Activated naive CD8-positive, alpha-beta T cell treated with anti-CD3 and anti-CD28 coated beads, Interleukin-2, amount 10 ng/mL, durations not matched to agents 7 days and 5 days (primary cell): Measurements from ENCODE around the gene RPN2. TPM values are rescaled to one million over a fixed set of nuclear protein-coding genes. Genes with fewer than 3 reads are reported as not detected.
"Not testable (repeated sequence)": the region's sequence is repeated elsewhere in the genome, so short reads cannot be mapped to it uniquely, and the experiment has no call there.

Experiments used
- ATAC-seq: fragments of 150-1000 bp; cut with Tn5 transposase; one replicate; pipeline ENCODE4 v1.10.0; 2021; ENCODE audit warnings: low read depth, moderate library complexity
- POLR2A ChIA-PET: fragments of 350-600 bp; sonication (Branson Sonifier 250); formaldehyde crosslinking; loops from one replicate; lab custom pipeline; 2021; ENCODE audit warnings: antibody characterized with exemption; lab: Charles Lee
- DNase-seq: peaks from one replicate; pipeline ENCODE4 v3.0.0; 2021
- H3K27ac Mint-ChIP-seq: one replicate; pipeline ENCODE4 v1.8.0; 2022; ENCODE audit warnings: mild to moderate bottlenecking, mixed read lengths
- H3K27me3 Mint-ChIP-seq: one replicate; pipeline ENCODE4 v1.8.0; 2022; ENCODE audit warnings: mild to moderate bottlenecking, moderate library complexity, mixed read lengths
- H3K36me3 Mint-ChIP-seq: one replicate; pipeline ENCODE4 v1.8.0; 2021; ENCODE audit warnings: mild to moderate bottlenecking, mixed read lengths
- H3K4me1 Mint-ChIP-seq: one replicate; pipeline ENCODE4 v1.8.0; 2021; ENCODE audit warnings: mixed read lengths
- H3K4me3 Mint-ChIP-seq: one replicate; pipeline ENCODE4 v1.8.0; 2022; ENCODE audit warnings: mild to moderate bottlenecking, moderate library complexity, mixed read lengths
- H3K9me3 Mint-ChIP-seq: one replicate; pipeline ENCODE4 v1.8.0; 2021; ENCODE audit warnings: mixed read lengths
- total RNA-seq, 2 experiments: library from RNA; stranded (reverse); gene quantifications; one replicate each; pipeline ENCODE4 v1.2.3, GENCODE V29; 2021

Gene RPN2
- total RNA-seq = 100 to 1,000 TPM; 126 to 135 TPM

DNA sequence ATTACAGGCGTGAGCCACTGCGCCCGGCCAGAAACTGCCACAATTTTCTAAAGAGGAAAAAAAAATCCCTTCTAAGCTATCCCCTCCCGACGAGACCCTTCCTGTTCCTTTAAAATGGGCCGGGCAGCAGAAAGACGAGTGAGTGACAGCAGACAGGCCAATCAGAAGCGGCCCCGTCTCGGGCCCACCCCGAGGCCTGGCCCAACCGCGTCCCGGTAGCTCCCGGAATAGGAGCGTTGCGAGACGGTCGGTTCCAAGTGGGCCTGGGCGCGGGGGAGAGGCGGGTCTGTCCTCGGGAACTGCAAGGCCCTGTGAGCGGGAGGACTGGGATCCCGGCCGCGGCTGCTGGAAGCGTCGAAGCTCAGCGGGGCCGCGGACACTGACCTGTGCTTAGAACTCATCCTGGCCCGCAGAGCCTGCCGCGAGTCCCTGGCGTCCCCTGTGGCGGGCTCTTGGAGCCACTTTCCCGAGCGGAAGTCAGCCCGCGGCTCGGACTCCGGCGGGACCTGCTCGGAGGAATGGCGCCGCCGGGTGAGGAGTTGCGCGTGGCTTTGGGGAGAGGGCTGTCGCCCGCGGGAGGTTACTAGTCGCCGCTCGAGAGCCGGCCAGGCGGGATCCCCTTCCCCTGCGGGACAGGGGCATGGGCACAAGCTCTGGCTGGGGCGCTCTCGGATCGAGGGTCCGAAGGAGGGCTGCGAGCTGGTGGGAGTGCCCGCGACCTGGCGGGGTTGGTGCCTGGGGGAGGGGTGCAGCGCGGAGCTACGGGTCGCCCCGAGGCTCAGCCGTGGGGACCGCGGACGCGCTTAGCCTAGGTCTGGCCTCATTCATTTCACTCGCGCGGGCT is at the start of gene RPN2, which contains the start of gene MROH8:
Gene RPN2 (plus strand): TSS at position 492 of the 844 bp plus-strand sequence. CDS start 27 bp downstream, at position 519.
Gene MROH8 (minus strand): TSS at position 710 of the 844 bp plus-strand sequence.
- POLR2A ChIA-PET = interaction anchor here (0.6 to 3.1 kb wide), 16 partner anchors 11 to 1452 kb away, joined by 3 to 49 read pairs (median 4); partner anchors contain the start of genes AAR2, RBL1 and SCAND1
- Mint-ChIP-seq H3K27ac (peak within 1 kb of the TSS; percentile 95), H3K36me3 (peaks cover 16% of the 10 kb centered on the region), H3K9me3 (peaks cover 2% of the 10 kb centered on the region), H3K4me1 (peaks cover 24% of the 10 kb centered on the region), H3K4me3 (peak within 1 kb of the TSS; percentile 94), H3K27me3 (no peaks in the 10 kb centered on the region)
- DNase-seq = peak; percentile 92
- ATAC-seq = peak; percentile 96

DNA sequence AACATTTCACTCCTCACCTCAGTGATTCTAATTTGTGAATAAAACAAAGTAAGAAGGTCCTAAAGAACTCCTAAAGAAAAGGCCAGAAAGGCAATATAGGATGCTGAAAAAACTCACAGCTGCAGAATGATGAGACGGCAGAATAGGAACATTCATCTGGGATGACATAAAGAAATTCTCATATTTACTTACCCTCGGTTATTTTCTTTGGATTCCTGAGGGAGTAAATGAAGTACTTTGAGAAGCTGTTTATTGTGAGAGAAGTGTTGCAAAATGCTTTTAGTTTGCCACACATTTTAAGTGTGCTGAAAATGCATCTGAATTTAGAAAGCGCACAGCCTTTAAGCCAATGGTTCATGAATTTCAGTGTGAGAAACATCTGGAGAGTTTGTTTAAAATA is 47.6 kb upstream of the RPN2 start:
- POLR2A ChIA-PET = no interaction called here
- H3K4me1 Mint-ChIP-seq = peaks cover 2% of the 10 kb centered on the region

DNA sequence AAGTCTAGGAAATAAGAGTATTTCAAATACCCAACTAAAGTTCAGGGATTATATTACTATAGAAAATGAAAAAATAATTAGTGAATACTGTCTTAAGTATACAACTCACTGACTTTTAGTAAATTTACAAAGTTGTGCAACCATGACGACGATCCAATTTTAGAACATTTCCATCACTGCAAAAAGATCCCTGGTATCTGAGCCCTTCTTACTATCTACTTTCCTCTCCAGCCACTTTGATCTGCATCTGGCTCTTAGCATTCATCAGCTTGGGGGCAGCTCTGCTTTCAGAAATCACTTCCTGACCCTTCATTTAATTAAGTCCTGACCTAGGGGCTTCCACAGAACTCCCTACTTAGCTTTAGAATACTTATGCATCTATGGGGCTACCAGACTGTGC is 45.2 kb upstream of the RPN2 start:
- ATAC-seq = no peak
- H3K9me3 Mint-ChIP-seq = no peaks in the 10 kb centered on the region
- no peak for DNase-seq
- no peak overlapping the region for H3K4me3 Mint-ChIP-seq
- no peaks in the 10 kb centered on the region for H3K27me3 Mint-ChIP-seq
- H3K27ac Mint-ChIP-seq = no peak overlapping the region
- H3K36me3 Mint-ChIP-seq = no peaks in the 10 kb centered on the region
- POLR2A ChIA-PET = interaction anchor here (0.6 kb wide), 1 partner anchor 1170 kb away, joined by 3 read pairs; no protein-coding TSS in a partner anchor
- peaks cover 2% of the 10 kb centered on the region for H3K4me1 Mint-ChIP-seq

More for the DNA sequence above, 47.6 kb upstream of the RPN2 start:
- Mint-ChIP-seq H3K27ac (no peak overlapping the region), H3K4me3 (no peak overlapping the region), H3K9me3 (no peaks in the 10 kb centered on the region), H3K36me3 (no peaks in the 10 kb centered on the region), H3K27me3 (no peaks in the 10 kb centered on the region)
- DNase-seq (no peak), ATAC-seq (no peak)

DNA sequence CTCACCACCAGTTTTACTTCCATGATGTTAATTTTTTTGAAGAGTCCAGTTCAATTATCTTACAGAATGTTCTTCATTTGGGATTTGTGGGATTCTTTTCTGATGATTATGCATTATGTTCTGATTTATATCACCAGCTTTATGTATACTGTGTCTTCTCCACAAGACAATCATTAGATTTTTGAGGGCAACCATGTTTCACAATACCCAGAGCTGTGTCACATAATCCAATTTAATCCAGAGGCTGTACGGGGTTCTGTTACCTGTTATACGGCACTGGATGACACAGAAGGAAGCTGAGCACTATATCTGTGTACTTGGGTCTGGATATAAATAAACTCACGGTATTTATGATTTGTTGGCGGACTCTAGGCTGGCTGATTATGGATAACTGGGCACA is 41.6 kb upstream of the RPN2 start:
- H3K9me3 Mint-ChIP-seq = no peaks in the 10 kb centered on the region
- H3K36me3 Mint-ChIP-seq = no peaks in the 10 kb centered on the region
- no peak overlapping the region for H3K27ac Mint-ChIP-seq
- no peak overlapping the region for H3K4me3 Mint-ChIP-seq
- ATAC-seq (no peak), DNase-seq (no peak)
- no peaks in the 10 kb centered on the region for H3K27me3 Mint-ChIP-seq
- POLR2A ChIA-PET = no interaction called here
- H3K4me1 Mint-ChIP-seq = no peaks in the 10 kb centered on the region

DNA sequence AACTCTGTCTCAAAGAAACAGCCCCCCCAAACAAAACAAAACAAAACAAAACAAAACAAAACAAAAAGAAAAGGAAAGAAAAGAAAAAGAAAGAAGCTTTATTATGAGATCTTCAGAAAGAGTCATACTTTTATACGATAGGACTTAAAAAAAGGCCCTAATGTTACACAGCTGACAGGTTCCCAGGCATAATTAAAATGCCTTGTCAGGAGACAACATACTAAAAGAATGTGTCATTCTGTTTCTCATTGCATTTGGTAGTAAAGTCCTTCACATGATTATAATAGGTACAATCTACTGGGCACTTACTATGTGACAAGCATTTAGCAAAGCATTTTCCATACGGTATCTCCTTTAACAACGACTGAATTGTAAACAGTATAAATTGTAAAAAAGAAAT is 36.4 kb upstream of the RPN2 start:
- Mint-ChIP-seq H3K9me3 (no peaks in the 10 kb centered on the region), H3K4me1 (no peaks in the 10 kb centered on the region), H3K27ac (no peak overlapping the region), H3K4me3 (no peak overlapping the region), H3K27me3 (no peaks in the 10 kb centered on the region), H3K36me3 (no peaks in the 10 kb centered on the region)
- POLR2A ChIA-PET = no interaction called here
- DNase-seq (no peak), ATAC-seq (no peak)

DNA sequence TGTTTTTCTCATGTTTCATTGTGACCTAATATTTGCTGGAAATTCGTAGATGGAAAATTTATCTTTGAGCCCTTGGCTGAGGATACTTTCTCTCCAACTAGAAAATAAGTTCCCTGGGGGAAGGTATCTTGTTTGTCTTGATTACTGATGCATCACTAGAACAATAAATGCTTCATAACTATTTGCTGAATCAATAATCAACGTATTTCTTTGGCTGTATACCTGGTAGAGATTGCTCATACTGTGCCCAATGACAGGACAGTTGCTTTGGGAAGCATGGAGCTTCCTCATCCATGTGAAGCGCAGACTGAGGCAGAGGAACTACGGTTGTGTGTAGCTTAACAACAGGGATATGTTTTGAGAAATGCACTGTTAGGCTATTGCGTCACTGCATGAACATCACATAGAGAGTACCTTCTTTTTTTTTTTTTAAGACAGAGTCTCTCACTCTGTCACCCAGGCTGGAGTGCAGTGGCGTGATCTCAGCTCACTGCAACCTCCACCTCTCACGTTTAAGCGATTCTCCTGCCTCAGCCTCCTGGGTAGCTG is 34.2 kb upstream of the RPN2 start:
- POLR2A ChIA-PET = no interaction called here
- Mint-ChIP-seq H3K27me3 (no peaks in the 10 kb centered on the region), H3K9me3 (no peaks in the 10 kb centered on the region), H3K4me3 (no peak overlapping the region), H3K4me1 (no peaks in the 10 kb centered on the region), H3K36me3 (no peaks in the 10 kb centered on the region), H3K27ac (no peak overlapping the region)
- no peak for ATAC-seq
- DNase-seq = no peak

DNA sequence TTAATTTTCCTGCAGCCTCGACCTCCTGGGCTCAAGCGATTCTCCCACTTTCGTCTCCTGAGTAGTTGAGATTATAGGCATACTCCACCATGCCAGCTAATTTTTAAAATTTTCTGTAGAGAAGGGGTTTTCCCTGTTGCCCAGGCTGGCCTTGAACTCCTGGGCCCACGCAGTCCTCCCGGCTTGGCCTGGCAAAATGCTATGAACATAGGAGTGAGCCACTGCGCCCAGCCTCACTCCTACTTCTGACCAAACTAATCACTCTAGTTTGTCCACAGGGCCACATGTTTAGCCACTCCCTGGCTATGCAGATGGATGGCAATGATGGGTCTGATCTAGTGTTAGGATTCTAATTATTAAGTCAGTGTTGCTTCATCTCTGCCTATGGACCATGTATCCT is 31.9 kb upstream of the RPN2 start:
- no peaks in the 10 kb centered on the region for H3K4me1 Mint-ChIP-seq
- H3K9me3 Mint-ChIP-seq = no peaks in the 10 kb centered on the region
- no peak overlapping the region for H3K4me3 Mint-ChIP-seq
- ATAC-seq (no peak), DNase-seq (no peak)
- H3K27ac Mint-ChIP-seq = no peak overlapping the region
- POLR2A ChIA-PET = no interaction called here
- no peaks in the 10 kb centered on the region for H3K36me3 Mint-ChIP-seq
- no peaks in the 10 kb centered on the region for H3K27me3 Mint-ChIP-seq

DNA sequence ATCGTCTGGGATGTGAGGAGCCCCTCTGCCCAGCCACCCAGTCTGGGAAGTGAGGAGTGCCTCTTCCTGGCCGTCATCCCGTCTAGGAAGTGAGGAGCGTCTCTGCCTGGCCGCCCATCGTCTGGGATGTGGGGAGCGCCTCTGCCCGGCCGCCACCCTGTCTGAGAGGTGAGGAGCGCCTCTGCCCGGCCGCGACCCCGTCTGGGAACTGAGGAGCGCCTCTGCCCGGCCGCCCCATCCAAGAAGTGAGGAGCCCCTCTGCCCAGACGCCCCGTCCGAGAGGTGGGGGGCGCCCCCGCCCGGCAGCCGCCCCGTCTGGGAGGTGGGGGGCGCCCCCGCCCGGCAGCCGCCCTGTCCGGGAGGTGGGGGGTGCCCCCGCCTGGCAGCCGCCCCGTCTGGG is 28.3 kb upstream of the RPN2 start:
- H3K27me3 Mint-ChIP-seq, POLR2A ChIA-PET, ATAC-seq, H3K4me1 Mint-ChIP-seq, H3K9me3 Mint-ChIP-seq, H3K36me3 Mint-ChIP-seq, H3K27ac Mint-ChIP-seq, DNase-seq, H3K4me3 Mint-ChIP-seq: not testable (repeated sequence)

DNA sequence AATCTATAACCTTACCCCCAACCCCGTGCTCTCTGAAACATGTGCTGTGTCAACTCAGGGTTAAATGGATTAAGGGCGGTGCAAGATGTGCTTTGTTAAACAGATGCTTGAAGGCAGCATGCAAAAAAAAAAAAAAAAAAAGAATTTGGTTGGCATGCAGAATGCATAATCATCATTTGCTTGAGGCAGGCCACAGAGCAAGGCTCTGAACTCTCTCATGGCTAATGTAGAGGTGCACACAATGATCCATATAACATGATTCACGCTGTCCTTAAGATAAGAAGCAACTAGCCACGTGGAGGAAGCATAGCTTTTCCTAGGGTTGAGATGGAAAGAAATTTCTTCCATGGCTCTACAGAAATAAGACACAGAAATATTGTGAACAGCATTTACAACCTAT is 27.6 kb upstream of the RPN2 start:
- no peaks in the 10 kb centered on the region for H3K9me3 Mint-ChIP-seq
- no peaks in the 10 kb centered on the region for H3K36me3 Mint-ChIP-seq
- H3K4me1 Mint-ChIP-seq = no peaks in the 10 kb centered on the region
- POLR2A ChIA-PET = no interaction called here
- DNase-seq (no peak), ATAC-seq (no peak)
- H3K27me3 Mint-ChIP-seq = no peaks in the 10 kb centered on the region
- no peak overlapping the region for H3K4me3 Mint-ChIP-seq
- H3K27ac Mint-ChIP-seq = no peak overlapping the region

DNA sequence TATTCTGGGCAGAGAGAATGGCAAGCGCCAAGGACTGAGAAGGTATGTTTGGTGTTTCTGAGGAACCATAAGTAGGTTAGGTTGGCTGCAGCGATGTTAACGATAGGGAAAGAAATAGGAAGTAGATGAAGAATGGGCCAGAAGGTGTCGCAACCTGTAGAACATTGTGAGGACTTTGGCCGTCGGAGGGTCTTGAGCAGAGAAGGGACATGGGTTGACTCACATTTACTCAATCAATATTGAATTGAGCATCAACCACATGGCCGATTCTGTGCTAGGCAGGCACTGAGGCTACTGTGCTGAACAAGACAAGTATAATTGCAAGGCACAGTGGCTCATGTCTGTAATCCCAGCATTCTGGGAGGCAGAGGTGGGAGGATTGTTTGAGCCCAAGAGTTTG is 26.8 kb upstream of the RPN2 start:
- DNase-seq (no peak), ATAC-seq (no peak)
- POLR2A ChIA-PET = no interaction called here
- H3K27ac Mint-ChIP-seq = no peak overlapping the region
- H3K4me3 Mint-ChIP-seq = no peak overlapping the region
- no peaks in the 10 kb centered on the region for H3K4me1 Mint-ChIP-seq
- no peaks in the 10 kb centered on the region for H3K36me3 Mint-ChIP-seq
- no peaks in the 10 kb centered on the region for H3K9me3 Mint-ChIP-seq
- H3K27me3 Mint-ChIP-seq = no peaks in the 10 kb centered on the region

DNA sequence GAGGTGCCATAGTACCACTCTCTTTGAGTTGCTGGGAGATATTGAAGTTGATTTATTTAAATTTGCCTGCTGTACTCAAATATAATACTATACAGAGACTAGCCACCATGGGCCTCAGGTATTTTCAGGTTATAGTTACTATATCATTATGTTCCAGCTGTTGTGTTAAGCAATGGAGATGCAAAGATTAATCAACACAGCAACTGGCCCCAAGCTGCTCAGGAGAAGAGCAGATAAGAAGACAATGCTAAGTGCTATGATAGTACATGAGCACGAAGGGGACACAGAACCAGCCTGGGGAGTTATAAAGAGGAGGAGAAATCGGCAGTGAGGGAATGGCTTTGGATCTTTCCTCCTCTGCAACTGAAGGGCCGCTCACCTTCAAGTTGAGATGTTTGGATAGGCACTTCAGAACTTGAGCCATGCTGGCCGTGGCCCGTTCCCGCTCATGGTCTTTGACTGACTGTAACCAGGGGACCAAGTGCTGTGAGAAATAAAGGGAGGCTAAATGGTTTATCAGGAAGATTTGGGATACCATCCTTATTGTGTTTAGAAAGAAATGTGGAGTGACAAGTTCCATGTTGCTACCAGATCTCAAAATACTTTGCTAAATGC is 24.3 kb upstream of the RPN2 start:
- ATAC-seq (no peak), DNase-seq (no peak)
- Mint-ChIP-seq H3K9me3 (no peaks in the 10 kb centered on the region), H3K27ac (no peak overlapping the region), H3K36me3 (no peaks in the 10 kb centered on the region), H3K4me1 (no peaks in the 10 kb centered on the region), H3K4me3 (no peak overlapping the region), H3K27me3 (peaks cover 3% of the 10 kb centered on the region)
- POLR2A ChIA-PET = no interaction called here

DNA sequence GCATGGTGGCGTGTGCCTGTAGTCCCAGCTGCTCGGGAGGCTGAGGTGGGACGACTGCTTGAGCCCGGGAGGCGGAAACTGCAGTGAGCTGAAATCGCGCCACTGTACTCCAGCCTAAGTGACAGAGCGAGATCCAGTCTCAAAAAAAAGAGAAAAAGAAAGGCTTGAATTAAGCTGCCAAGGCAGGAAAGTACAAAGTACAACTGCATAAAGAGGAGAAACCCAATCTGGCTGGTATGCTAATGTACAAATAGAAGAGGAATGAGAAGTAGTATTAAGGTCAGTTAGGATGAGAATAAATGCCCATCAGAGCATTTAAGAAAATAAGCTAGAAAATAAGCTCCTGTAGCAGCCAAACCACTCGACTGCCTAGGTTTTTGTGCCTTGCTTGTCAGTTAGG is 23.1 kb upstream of the RPN2 start:
- Mint-ChIP-seq H3K4me3 (no peak overlapping the region), H3K27ac (no peak overlapping the region), H3K27me3 (peaks cover 3% of the 10 kb centered on the region), H3K36me3 (no peaks in the 10 kb centered on the region), H3K9me3 (no peaks in the 10 kb centered on the region), H3K4me1 (no peaks in the 10 kb centered on the region)
- DNase-seq (no peak), ATAC-seq (no peak)
- POLR2A ChIA-PET = no interaction called here

DNA sequence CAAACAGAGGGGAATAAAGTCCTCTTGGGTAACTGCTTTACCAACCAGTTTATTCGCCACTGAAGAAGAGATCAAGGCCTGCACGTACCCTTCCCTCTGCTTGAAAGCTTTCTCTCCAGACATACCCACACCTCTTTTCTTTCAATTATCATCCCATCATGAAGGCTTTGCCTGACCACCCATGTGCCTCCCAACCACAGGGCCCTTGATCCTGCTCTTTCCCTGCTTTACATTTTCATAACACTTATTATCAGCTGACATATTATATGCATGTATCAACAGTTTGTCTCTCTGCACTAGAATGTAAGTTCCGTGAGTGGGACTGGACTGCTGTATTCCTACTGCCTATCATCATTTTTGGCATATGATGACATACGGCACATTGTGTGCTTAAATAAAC is 20.9 kb upstream of the RPN2 start:
- H3K4me1 Mint-ChIP-seq = no peaks in the 10 kb centered on the region
- no peaks in the 10 kb centered on the region for H3K36me3 Mint-ChIP-seq
- H3K27me3 Mint-ChIP-seq = peaks cover 4% of the 10 kb centered on the region
- no peak overlapping the region for H3K27ac Mint-ChIP-seq
- DNase-seq (no peak), ATAC-seq (no peak)
- no peak overlapping the region for H3K4me3 Mint-ChIP-seq
- H3K9me3 Mint-ChIP-seq = no peaks in the 10 kb centered on the region
- POLR2A ChIA-PET = no interaction called here

DNA sequence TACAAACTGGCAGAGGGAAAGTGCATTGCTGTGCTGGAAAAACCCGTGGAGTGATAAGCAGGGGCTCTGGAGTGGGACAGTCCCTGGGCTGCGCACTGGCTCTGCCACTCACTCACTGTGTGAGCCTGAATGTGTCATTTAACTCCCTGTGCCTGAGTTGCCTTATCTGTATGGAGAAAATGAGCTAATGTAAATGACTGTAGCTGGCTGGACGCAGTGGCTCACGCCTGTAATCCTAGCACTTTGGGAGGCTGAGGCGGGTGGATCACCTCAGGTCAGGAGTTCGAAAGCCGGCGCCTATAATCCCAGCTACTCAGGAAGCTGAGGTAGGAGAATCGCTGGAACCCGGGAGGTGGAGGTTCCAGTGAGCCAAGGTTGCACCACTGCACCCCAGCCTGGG is 18.4 kb upstream of the RPN2 start:
- DNase-seq (no peak), ATAC-seq (no peak)
- Mint-ChIP-seq H3K27me3 (peaks cover 9% of the 10 kb centered on the region), H3K4me3 (no peak overlapping the region), H3K9me3 (no peaks in the 10 kb centered on the region), H3K27ac (no peak overlapping the region), H3K4me1 (no peaks in the 10 kb centered on the region), H3K36me3 (no peaks in the 10 kb centered on the region)
- POLR2A ChIA-PET = no interaction called here
